Naive thymus-derived CD4-positive, alpha-beta T cell (primary cell): Measurements from ENCODE around the gene PNPO. TPM values are rescaled to one million over a fixed set of nuclear protein-coding genes. Genes with fewer than 3 reads are reported as not detected.
"Not testable (repeated sequence)": the region's sequence is repeated elsewhere in the genome, so short reads cannot be mapped to it uniquely, and the experiment has no call there.

Experiments used
- ATAC-seq: fragments of 150-1000 bp; cut with Tn5 transposase; 2 replicates; pipeline ENCODE4 v1.10.0; 2021; ENCODE audit warnings: mild to moderate bottlenecking, moderate library complexity
- CTCF ChIA-PET: fragments of 350-600 bp; sonication (Branson Sonifier 250); formaldehyde crosslinking; loops from one replicate; lab custom pipeline; 2021; ENCODE audit warnings: antibody characterized with exemption; lab: Charles Lee
- POLR2A ChIA-PET: fragments of 350-600 bp; sonication (Branson Sonifier 250); formaldehyde crosslinking; loops from one replicate; lab custom pipeline; 2021; ENCODE audit warnings: antibody characterized with exemption, inconsistent platforms; lab: Charles Lee
- DNase-seq, 9 donors: peaks; one replicate each; pipeline versions ENCODE4 v3.0.0 to v3.0.0-alpha.2; 2020 to 2022; ENCODE audit warnings: mixed read lengths in 1 of 9
- H3K27ac ChIP-seq: one replicate; pipeline ENCODE4 v1.7.0; 2013; ENCODE audit warnings: mild to moderate bottlenecking, low read depth, low read length, moderate library complexity
- H3K27me3 ChIP-seq, 2 donors: one replicate each; pipeline ENCODE4 v1.7.0; 2013; ENCODE audit warnings: low read length in 2 of 2, mild to moderate bottlenecking in 2 of 2, moderate library complexity in 2 of 2; ENCODE audit not compliant: control insufficient read depth in 2 of 2, insufficient read depth in 2 of 2
- H3K36me3 ChIP-seq, 3 experiments: 1 replicate in 2 of 3; 2 replicates in 1 of 3; pipeline ENCODE4 v1.7.0; 2013; ENCODE audit warnings: low read length in 3 of 3, mild to moderate bottlenecking in 3 of 3, moderate library complexity in 1 of 3; ENCODE audit not compliant: insufficient read depth in 3 of 3, control insufficient read depth in 2 of 3
- H3K4me1 ChIP-seq, 2 donors: one replicate each; pipeline ENCODE4 v1.7.0; 2013; ENCODE audit warnings: low read length in 2 of 2, mild to moderate bottlenecking in 2 of 2, moderate library complexity in 1 of 2; ENCODE audit not compliant: control insufficient read depth in 2 of 2, insufficient read depth in 2 of 2
- H3K4me3 ChIP-seq: 2 replicates; pipeline ENCODE4 v1.7.0; 2013; ENCODE audit warnings: mild to moderate bottlenecking, low read length
- H3K9me3 ChIP-seq, 3 experiments: 1 replicate in 2 of 3; 2 replicates in 1 of 3; pipeline ENCODE4 v1.7.0; 2013; ENCODE audit warnings: low read length in 3 of 3; ENCODE audit not compliant: control insufficient read depth in 2 of 3
- H3K27ac Mint-ChIP-seq, 9 donors: one replicate each; pipeline ENCODE4 v1.8.0; 2020 to 2022; ENCODE audit warnings: mixed read lengths in 9 of 9, mild to moderate bottlenecking in 8 of 9, moderate library complexity in 5 of 9, inconsistent platforms in 2 of 9
- H3K27me3 Mint-ChIP-seq, 5 donors: one replicate each; pipeline ENCODE4 v1.8.0; 2021 to 2022; ENCODE audit warnings: mixed read lengths in 5 of 5, mild to moderate bottlenecking in 1 of 5
- H3K36me3 Mint-ChIP-seq, 5 donors: one replicate each; pipeline ENCODE4 v1.8.0; 2020 to 2022; ENCODE audit warnings: mixed read lengths in 5 of 5, mild to moderate bottlenecking in 3 of 5, inconsistent platforms in 1 of 5
- H3K4me1 Mint-ChIP-seq, 7 donors: one replicate each; pipeline ENCODE4 v1.8.0; 2020 to 2022; ENCODE audit warnings: mixed read lengths in 7 of 7, mild to moderate bottlenecking in 3 of 7, inconsistent platforms in 1 of 7
- H3K4me3 Mint-ChIP-seq, 10 donors: one replicate each; pipeline ENCODE4 v1.8.0; 2020 to 2022; ENCODE audit warnings: mild to moderate bottlenecking in 10 of 10, mixed read lengths in 10 of 10, moderate library complexity in 6 of 10, inconsistent platforms in 2 of 10
- H3K9me3 Mint-ChIP-seq, 11 donors: one replicate each; pipeline ENCODE4 v1.8.0; 2020 to 2022; ENCODE audit warnings: mixed read lengths in 11 of 11, mild to moderate bottlenecking in 4 of 11, inconsistent platforms in 1 of 11, moderate library complexity in 1 of 11
- intact Hi-C, 2 donors: fragments of 100-400 bp; cut with micrococcal nuclease; formaldehyde crosslinking; loops; one replicate each; pipeline ENCODE4 v1.15.1; 2023
- polyA plus RNA-seq, 2 donors: library from polyadenylated mRNA; unstranded; fragments of 300-500 nt; fragmentation: Illumina TruSeq; gene quantifications; one replicate each; pipeline ENCODE4 v1.2.3, GENCODE V29; 2021
- total RNA-seq, 6 experiments: library from RNA in 5 of 6; stranded (reverse) in 5 of 6; gene quantifications; 1 replicate in 5 of 6; 2 replicates in 1 of 6; pipeline ENCODE4 v1.2.3 and lab custom pipeline; 2021 to 2026

The PNPO gene
- total and polyA plus RNA-seq, 7 experiments from 2014 or later: 12.0 to 35.7 (median 16.2) TPM

DNA sequence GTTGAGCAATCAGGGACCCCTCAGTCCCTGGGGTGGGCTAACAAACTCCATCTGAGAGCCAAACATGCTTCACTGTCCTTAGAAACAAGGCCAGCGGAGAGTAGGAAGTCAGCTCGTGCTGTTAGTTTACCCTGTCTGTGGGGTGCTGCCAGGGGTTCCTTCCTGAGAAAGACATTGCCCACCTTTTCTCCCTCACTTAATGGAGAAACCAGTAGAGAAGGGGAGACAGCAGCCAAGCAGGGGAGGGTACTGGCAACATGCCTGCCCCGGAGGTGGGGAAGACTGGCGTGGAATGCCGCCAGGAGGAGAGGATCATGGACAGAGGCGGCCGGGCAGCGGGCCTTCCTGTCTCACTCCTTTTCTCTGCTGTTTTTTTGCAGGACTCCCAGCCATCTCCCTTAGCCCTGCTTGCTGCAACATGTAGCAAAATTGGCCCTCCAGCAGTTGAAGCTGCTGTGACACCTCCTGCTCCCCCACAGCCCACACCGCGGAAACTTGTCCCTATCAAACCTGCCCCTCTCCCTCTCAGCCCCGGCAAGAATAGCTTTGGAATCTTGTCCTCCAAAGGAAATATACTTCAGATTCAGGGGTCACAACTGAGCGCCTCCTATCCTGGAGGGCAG is 25.5 kb upstream of the PNPO start:
- H3K36me3 ChIP-seq: peaks cover 0 to 31% (median 0%) of the 10 kb centered on the region in 3 experiments
- Mint-ChIP-seq H3K9me3 (no peaks in the 10 kb centered on the region), H3K4me3 (peak overlapping the region in 1 of 10 donors; percentile 18), H3K27ac (peak overlapping the region in 5 of 9 donors; percentile 39 to 56 (median 44)), H3K4me1 (peaks cover 8 to 32% (median 24%) of the 10 kb centered on the region in 7 donors), H3K36me3 (peaks cover 3 to 14% (median 11%) of the 10 kb centered on the region in 5 donors), H3K27me3 (no peaks in the 10 kb centered on the region)
- H3K4me3 ChIP-seq: no peak overlapping the region
- POLR2A ChIA-PET: no interaction called here
- no peaks in the 10 kb centered on the region for H3K9me3 ChIP-seq
- no peak for ATAC-seq
- H3K27ac ChIP-seq: no peak overlapping the region
- no peaks in the 10 kb centered on the region for H3K4me1 ChIP-seq
- H3K27me3 ChIP-seq: no peaks in the 10 kb centered on the region
- CTCF ChIA-PET: no interaction called here
- intact Hi-C loops: no loop called here
- DNase-seq: no peak

- H3K27me3 Mint-ChIP-seq: no peaks in the 10 kb centered on the region
- Histone ChIP-seq H3K9me3 (no peaks in the 10 kb centered on the region), H3K27ac (no peak overlapping the region), H3K4me1 (no peaks in the 10 kb centered on the region), H3K4me3 (no peak overlapping the region), H3K27me3 (no peaks in the 10 kb centered on the region), H3K36me3 (peaks cover 0 to 32% (median 0%) of the 10 kb centered on the region in 3 experiments)
- ChIA-PET POLR2A (no interaction called here), CTCF (no interaction called here)
- no peaks in the 10 kb centered on the region for H3K9me3 Mint-ChIP-seq
- H3K4me1 Mint-ChIP-seq: peaks cover 8 to 33% (median 24%) of the 10 kb centered on the region in 7 donors
- ATAC-seq (no peak), DNase-seq (no peak)
- intact Hi-C loops: no loop called here
- peaks cover 3 to 15% (median 12%) of the 10 kb centered on the region in 5 donors for H3K36me3 Mint-ChIP-seq
- no peak overlapping the region for H3K4me3 Mint-ChIP-seq
- peak overlapping the region in 4 of 9 donors; percentile 53 to 78 (median 60) for H3K27ac Mint-ChIP-seq
Observed at GRCh38 chr17:47916489-47917208, 24.7 kb upstream of the PNPO start.

GRCh38 chr17:47917581-47917980 is 23.8 kb upstream of the PNPO start:
- H3K27ac Mint-ChIP-seq: peak overlapping the region in 5 of 9 donors; percentile 19 to 64 (median 51)
- no peak overlapping the region for H3K4me3 Mint-ChIP-seq
- DNase-seq (no peak), ATAC-seq (no peak)
- H3K27ac ChIP-seq: no peak overlapping the region
- H3K4me1 ChIP-seq: no peaks in the 10 kb centered on the region
- intact Hi-C loops: no loop called here
- peaks cover 0 to 41% (median 0%) of the 10 kb centered on the region in 3 experiments for H3K36me3 ChIP-seq
- peaks cover 3 to 18% (median 16%) of the 10 kb centered on the region in 5 donors for H3K36me3 Mint-ChIP-seq
- no peaks in the 10 kb centered on the region for H3K9me3 ChIP-seq
- no peaks in the 10 kb centered on the region for H3K27me3 Mint-ChIP-seq
- H3K27me3 ChIP-seq: no peaks in the 10 kb centered on the region
- CTCF ChIA-PET: no interaction called here
- POLR2A ChIA-PET: no interaction called here
- H3K4me1 Mint-ChIP-seq: peaks cover 8 to 28% (median 19%) of the 10 kb centered on the region in 7 donors
- no peak overlapping the region for H3K4me3 ChIP-seq
- H3K9me3 Mint-ChIP-seq: no peaks in the 10 kb centered on the region

DNA sequence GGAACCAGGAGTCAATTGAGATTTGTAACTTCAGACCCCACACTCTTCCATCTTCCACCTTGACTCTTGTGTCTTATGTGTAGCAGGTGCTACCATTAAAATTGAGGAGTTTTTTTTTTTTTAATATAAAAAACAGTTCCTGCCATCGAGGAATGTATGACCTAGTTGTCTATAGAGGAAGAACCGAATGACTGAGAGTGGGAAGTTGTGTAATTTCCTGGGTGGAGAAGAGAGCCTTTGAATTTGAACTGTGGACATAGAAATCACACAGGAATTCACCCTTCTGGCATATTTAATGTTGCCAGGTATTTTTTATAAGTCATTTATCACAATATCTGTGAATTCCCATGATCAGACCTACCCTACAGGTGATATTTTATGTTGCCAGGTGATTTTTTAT is 23.4 kb upstream of the PNPO start:
- Mint-ChIP-seq H3K27me3 (no peaks in the 10 kb centered on the region), H3K9me3 (no peaks in the 10 kb centered on the region), H3K36me3 (peaks cover 6 to 22% (median 16%) of the 10 kb centered on the region in 5 donors), H3K27ac (peak overlapping the region in 7 of 9 donors; percentile 7 to 64 (median 53)), H3K4me1 (peaks cover 5 to 26% (median 19%) of the 10 kb centered on the region in 7 donors), H3K4me3 (no peak overlapping the region)
- Histone ChIP-seq H3K4me3 (no peak overlapping the region), H3K36me3 (peaks cover 0 to 46% (median 0%) of the 10 kb centered on the region in 3 experiments), H3K4me1 (no peaks in the 10 kb centered on the region), H3K27ac (no peak overlapping the region), H3K27me3 (no peaks in the 10 kb centered on the region), H3K9me3 (no peaks in the 10 kb centered on the region)
- CTCF ChIA-PET: interaction anchor here (1.6 kb wide), 1 partner anchor 29 kb away, joined by 11 read pairs; no protein-coding TSS in a partner anchor
- intact Hi-C loops: no loop called here
- POLR2A ChIA-PET: interaction anchor here (1.0 kb wide), 1 partner anchor 23 kb away, joined by 3 read pairs; the partner anchor contains the start of gene PNPO
- ATAC-seq (no peak), DNase-seq (no peak)

DNA sequence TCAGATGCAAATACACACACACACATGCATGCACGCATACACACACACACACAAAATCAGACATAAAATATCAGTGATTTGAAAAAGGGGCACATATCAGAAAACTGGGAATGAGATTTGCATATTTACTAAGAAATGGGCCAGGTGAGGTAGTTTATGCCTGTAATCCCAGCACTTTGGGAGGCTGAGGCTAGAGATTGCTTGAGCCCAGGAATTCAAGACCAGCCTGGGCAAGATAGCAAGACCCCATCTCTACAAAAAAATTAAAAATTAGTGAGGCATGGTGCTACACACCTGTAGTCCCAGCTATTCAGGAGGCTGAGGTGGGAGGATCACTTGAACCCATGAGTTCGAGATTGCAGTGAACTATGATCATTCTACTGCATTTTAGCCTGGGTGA is 22.4 kb upstream of the PNPO start:
- H3K36me3 ChIP-seq: peaks cover 0 to 55% (median 0%) of the 10 kb centered on the region in 3 experiments
- H3K4me1 ChIP-seq: no peaks in the 10 kb centered on the region
- no peak overlapping the region for H3K4me3 ChIP-seq
- no peaks in the 10 kb centered on the region for H3K27me3 ChIP-seq
- peaks cover 7 to 26% (median 16%) of the 10 kb centered on the region in 5 donors for H3K36me3 Mint-ChIP-seq
- H3K27me3 Mint-ChIP-seq: no peaks in the 10 kb centered on the region
- no peak for DNase-seq
- intact Hi-C loops: no loop called here
- ChIA-PET POLR2A (interaction anchor here (0.7 to 1.0 kb wide), 2 partner anchors 22 to 24 kb away, joined by 3 read pairs; partner anchors contain the start of gene PNPO), CTCF (interaction anchor here (1.6 kb wide), 1 partner anchor 28 kb away, joined by 11 read pairs; no protein-coding TSS in a partner anchor)
- no peaks in the 10 kb centered on the region for H3K9me3 ChIP-seq
- H3K9me3 Mint-ChIP-seq: no peaks in the 10 kb centered on the region
- no peak for ATAC-seq
- H3K27ac Mint-ChIP-seq: peak overlapping the region in 3 of 9 donors; percentile 28 to 62 (median 34)
- no peak overlapping the region for H3K27ac ChIP-seq
- H3K4me3 Mint-ChIP-seq: no peak overlapping the region
- H3K4me1 Mint-ChIP-seq: peaks cover 5 to 20% (median 19%) of the 10 kb centered on the region in 7 donors

DNA sequence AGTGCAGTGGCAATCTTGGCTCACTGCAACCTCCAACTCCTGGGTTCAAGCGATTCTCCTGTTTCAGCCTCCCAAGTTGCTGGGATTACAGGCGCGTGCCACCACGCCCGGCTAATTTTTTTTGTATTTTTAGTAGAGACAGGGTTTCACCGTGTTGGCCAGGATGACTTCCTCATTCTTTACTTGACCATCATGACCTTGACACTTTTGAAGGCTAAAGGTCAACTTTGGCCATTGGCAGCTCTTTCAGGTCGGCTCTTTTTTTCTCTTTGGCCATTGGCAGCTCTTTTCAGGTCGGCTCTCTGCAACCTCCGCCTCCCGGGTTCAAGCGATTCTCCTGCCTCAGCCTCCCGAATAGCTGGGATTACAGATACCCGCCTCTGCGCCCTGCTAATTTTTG is 21.5 kb upstream of the PNPO start:
- H3K4me1 Mint-ChIP-seq: peaks cover 5 to 20% (median 13%) of the 10 kb centered on the region in 7 donors
- H3K4me1 ChIP-seq, H3K27me3 Mint-ChIP-seq, H3K4me3 ChIP-seq, ATAC-seq, H3K9me3 Mint-ChIP-seq, DNase-seq, H3K9me3 ChIP-seq, H3K27ac Mint-ChIP-seq, H3K4me3 Mint-ChIP-seq, intact Hi-C loops, H3K27ac ChIP-seq, H3K27me3 ChIP-seq: not testable (repeated sequence)
- ChIA-PET CTCF (interaction anchor here (1.6 kb wide), 1 partner anchor 27 kb away, joined by 11 read pairs; no protein-coding TSS in a partner anchor), POLR2A (interaction anchor here (0.7 kb wide), 1 partner anchor 58 kb away, joined by 3 read pairs; no protein-coding TSS in a partner anchor)
- H3K36me3 Mint-ChIP-seq: peaks cover 7 to 26% (median 16%) of the 10 kb centered on the region in 5 donors
- peaks cover 0 to 63% (median 6%) of the 10 kb centered on the region in 3 experiments for H3K36me3 ChIP-seq
